Stimulated activated CD4-positive, alpha-beta T cell treated with anti-CD3 and anti-CD28 coated beads, Interleukin-2, amount 100 ng/mL, for 48 hours (primary cell): ENCODE data around the gene PNMA5.

ENCODE experiments used
- DNase-seq, 2 donors: peaks; one replicate each; pipeline ENCODE4 v3.0.0-alpha.2; 2020

The PNMA5 gene

GRCh38 chrX:152958524-152959465, 35.1 kb downstream of the PNMA5 start:
- peak; percentile 87 to 97 for DNase-seq

DNA sequence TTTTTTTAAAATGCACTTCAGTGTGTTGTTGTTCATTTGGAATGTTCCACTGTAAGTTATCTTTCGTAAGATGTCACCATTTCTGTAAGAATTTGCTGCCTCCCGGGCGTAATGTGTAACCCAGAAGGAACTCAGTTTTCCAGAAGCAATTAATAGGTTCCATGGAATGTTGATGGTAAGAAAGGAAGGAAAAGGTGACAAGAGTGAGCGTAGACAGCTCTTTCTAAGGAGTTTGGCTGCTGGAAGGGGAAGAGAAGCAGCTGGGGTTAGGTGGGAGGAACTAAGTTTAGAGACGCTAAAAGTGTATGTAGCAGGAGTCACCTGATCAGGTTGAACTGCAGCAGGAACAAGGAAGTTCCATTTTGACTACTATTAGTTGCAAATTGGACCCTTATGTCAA, 35.9 kb downstream of the PNMA5 start:
- DNase-seq, result no peak

DNA sequence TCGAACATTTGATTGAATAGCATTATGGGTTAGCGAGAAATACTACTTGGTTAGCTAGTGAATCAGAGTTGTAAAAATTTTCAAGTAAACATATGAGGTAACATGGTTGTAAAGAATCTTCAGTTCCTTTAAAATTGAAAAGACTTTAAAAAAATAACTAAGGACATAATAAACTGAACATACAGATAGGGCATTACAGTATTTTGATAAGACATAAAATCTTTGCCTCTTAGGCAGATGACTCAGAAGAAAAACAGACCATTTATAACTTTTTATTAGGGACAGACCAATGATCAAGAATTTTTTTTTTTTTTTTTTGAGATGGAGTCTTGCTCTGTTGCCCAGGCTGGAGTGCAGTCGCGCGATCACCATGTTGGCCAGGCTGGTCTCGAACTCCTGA, 43.1 kb downstream of the PNMA5 start:
- DNase-seq, result no peak

DNA sequence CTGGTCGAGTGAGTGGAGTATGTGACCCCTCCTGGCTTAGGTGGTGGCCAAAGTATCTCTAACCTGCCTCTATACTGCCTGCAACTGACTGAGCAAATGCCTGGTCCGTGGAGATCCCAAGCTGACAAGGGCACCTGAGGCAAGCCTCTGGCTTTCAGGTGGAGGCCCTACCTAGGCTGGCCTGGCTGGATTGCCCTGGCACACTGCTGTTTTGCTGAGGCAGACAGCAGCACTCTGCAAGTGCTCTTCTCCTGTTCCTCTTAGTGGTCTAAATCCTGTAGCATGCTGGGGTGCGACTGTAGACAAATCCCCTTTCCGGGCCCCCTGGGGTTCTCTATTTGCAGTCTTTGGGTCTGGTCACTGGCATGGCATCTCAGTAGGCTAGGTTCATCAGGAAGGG, 44.8 kb downstream of the PNMA5 start:
- DNase-seq, result no peak

DNA sequence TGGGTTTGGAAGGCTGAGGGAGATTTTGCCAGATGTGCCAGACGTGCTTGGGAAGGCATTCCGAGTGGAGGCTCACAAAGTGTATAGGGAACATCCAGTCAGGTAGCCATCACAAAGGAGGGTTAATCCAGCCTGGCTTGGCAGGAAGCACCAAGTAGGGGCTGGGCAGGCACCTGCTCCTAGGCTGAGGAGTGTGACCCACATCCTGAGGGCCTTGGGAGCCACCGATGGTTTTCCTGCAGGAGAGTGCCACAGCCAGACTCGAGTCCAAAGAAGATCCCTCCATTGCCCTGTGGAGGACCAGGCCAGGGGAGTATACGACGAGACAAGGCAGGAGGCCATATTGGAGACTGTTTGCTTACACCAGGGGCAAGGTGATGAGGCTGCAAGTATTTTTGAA, 47.2 kb downstream of the PNMA5 start:
- no peak for DNase-seq

DNA sequence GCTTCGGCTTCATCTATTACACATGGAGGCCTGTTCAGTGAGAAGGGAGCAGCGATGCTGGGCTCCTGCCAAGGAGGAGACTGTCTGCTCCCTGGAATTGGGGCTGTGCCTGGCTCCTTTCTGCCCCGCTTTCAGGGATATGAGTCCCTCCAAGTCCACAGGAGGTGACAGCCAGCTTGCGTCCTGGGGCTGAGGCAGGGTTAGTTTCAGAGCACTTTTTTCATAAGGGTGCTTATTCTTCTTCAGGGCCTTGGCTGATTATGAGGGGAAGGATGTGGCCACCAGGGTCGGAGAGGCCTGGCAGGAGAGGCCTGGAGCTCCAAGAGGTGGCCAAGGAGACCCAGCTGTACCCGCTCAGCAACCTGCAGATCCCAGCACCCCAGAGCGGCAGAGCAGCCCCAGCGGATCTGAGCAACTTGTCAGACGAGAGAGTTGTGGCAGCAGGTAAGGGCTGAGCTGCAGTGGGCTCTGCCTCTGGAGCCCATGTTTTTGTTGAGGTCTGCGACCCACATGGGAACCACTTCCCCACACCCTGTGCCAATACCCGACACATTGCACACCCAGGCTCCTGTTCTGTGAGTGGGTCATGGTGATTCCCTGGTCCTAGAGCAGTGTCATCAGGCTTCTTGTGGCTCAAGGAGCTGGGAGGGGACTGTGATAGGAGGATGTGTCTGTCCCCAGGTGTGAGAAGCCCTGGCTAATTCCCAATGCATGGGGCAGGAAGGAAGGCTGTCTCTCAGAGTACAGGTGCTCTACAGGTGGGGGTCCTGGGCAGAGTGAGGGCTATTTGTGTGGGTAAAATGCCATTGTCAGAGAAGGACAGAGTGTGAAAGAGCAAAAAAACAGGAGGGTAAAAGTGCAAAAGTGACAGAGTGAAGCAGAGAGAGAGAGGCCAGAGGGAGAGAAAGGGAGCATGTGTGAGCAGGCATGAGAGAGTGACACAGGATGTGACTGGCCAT, 48.6 kb downstream of the PNMA5 start:
- DNase-seq, result no peak

GRCh38 chrX:152943826-152944225, 50.1 kb downstream of the PNMA5 start:
- no peak for DNase-seq

DNA sequence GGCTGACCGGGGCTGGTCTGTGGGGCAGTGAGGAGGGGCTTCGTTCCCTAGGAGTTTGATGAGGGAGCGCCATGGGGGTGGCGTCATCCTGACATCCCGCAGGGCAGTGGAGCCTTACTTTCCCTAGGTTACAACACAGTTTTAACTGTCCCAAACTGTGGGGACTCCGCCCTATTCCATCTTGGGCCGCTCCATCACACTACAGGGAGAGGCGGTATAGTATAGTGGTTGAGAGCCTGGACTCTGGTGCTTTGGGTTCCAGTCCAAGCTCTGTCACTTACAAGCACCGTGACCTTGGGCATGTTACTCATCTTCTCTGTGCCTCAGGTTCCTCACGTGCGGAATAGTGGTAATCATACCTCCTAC, 51.9 kb downstream of the PNMA5 start:
- DNase-seq, result no peak

DNA sequence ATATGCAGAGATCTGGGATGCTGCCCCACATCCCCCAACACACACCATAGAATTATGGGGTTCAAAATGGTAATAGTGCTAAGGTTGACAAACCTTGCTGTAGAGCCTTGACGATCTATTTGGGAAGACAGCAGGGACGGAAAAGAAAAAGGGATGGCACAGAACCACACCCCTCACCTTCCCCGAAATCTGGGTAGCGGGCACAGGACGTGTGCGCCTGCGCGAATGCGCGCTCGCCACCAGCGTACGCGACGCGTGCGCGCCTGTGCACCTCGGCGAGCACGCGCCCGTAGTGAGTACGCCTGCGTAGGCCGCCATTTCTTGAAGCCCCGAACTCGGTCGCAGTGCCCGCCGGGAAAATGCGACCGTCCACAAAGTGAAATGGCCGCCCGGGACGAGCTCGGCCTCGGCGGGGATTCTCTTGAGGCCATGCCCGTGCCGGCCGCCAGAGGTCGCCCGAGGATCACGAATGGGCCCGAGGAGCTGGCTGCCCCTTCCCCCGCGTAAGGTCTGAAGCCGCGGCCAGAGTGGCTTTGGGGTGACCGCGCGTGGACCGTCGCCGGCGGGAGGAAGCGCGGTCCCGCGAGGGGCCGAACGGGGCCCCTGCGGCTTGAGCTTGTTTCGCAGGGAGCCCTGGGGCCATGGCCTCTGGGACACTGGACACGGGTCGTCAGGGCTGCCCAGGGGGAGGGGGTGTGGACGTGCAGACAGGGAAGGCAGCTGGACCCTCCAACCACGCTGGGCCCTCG, 52.4 kb downstream of the PNMA5 start:
- DNase-seq, result peak; percentile 78 to 86
